ENCODE measurements around the gene AGXT2.

GRCh38 chr5:35026280-35026840 lies 21.4 kb downstream of the AGXT2 start:
- no peak for TF ChIP-seq JUND (IDR thresholded peaks at IDR 0.05; ENCODE audit: low read depth, low read length)
- TF ChIP-seq EZH2 (IDR thresholded peaks at IDR 0.05; ENCODE audit: borderline replicate concordance, control insufficient read depth, low read depth, low read length) = no peak
- TF ChIP-seq SMC3 (IDR thresholded peaks at IDR 0.05; ENCODE audit: borderline replicate concordance, low read length) = no peak
- TF ChIP-seq RAD21 (IDR thresholded peaks at IDR 0.05; ENCODE audit: insufficient read depth, low read depth, low read length) = no peak

Data from GM12878 (cell line).